Liver (tissue), 9 donors: ENCODE results near the gene ANTXR1. TPM values are rescaled to one million over a fixed set of nuclear protein-coding genes. Genes with fewer than 3 reads are reported as not detected.

ENCODE experiments used
- DNase-seq: peaks from one replicate; pipeline ENCODE4 v3.0.0-alpha.2; 2017; ENCODE audit warnings: low spot score
- H3K27ac ChIP-seq, 2 donors: one replicate each; pipeline ENCODE4 v1.7.0; 2013; ENCODE audit warnings: inconsistent platforms in 2 of 2, low read length in 2 of 2, control low read depth in 1 of 2, low read depth in 1 of 2, mild to moderate bottlenecking in 1 of 2
- H3K27me3 ChIP-seq, 4 donors: one replicate each; pipeline versions ENCODE4 v1.6.1 to v1.7.0; 2013; ENCODE audit warnings: low read length in 3 of 4, inconsistent platforms in 1 of 4, mild to moderate bottlenecking in 1 of 4, moderate library complexity in 1 of 4; ENCODE audit not compliant: control insufficient read depth in 4 of 4, insufficient read depth in 4 of 4
- H3K36me3 ChIP-seq, 4 donors: one replicate each; pipeline versions ENCODE4 v1.6.1 to v1.7.0; 2013; ENCODE audit warnings: low read length in 3 of 4, mild to moderate bottlenecking in 3 of 4, low read depth in 1 of 4, moderate library complexity in 1 of 4; ENCODE audit not compliant: control insufficient read depth in 4 of 4, insufficient read depth in 3 of 4
- H3K4me1 ChIP-seq, 4 donors: one replicate each; pipeline versions ENCODE4 v1.6.1 to v1.7.0; 2013; ENCODE audit warnings: low read length in 3 of 4, mild to moderate bottlenecking in 3 of 4, moderate library complexity in 1 of 4; ENCODE audit not compliant: control insufficient read depth in 4 of 4, insufficient read depth in 4 of 4
- H3K4me3 ChIP-seq, 3 donors: one replicate each; pipeline versions ENCODE4 v1.6.1 to v1.7.0; 2013; ENCODE audit warnings: low read length in 3 of 3, control low read depth in 1 of 3, low read depth in 1 of 3, mild to moderate bottlenecking in 1 of 3
- H3K9ac ChIP-seq, 2 donors: one replicate each; pipeline ENCODE4 v1.7.0; 2013; ENCODE audit warnings: low read length in 2 of 2, mild to moderate bottlenecking in 2 of 2, moderate library complexity in 2 of 2, control low read depth in 1 of 2, low read depth in 1 of 2
- H3K9me3 ChIP-seq, 4 donors: one replicate each; pipeline versions ENCODE4 v1.6.1 to v1.7.0; 2013; ENCODE audit warnings: low read length in 3 of 4; ENCODE audit not compliant: control insufficient read depth in 4 of 4
- EGR1 ChIP-seq, 2 donors: IDR thresholded peaks; 2 replicates each; pipeline ENCODE4 v1.6.1; 2016 to 2018; ENCODE audit warnings: antibody characterized with exemption in 2 of 2, low read depth in 2 of 2
- FOXA1 ChIP-seq: IDR thresholded peaks from 2 replicates; pipeline ENCODE4 v1.6.1; 2016; ENCODE audit warnings: antibody characterized with exemption
- FOXA2 ChIP-seq: IDR thresholded peaks from 2 replicates; pipeline ENCODE4 v1.6.1; 2016; ENCODE audit warnings: antibody characterized with exemption
- GABPA ChIP-seq, 2 donors: IDR thresholded peaks in 1 of 2; conservative IDR thresholded peaks in 1 of 2; 2 replicates each; pipeline ENCODE4 v1.6.1; 2016; ENCODE audit warnings: antibody characterized with exemption in 2 of 2, mild to moderate bottlenecking in 1 of 2, moderate library complexity in 1 of 2
- HNF4A ChIP-seq, 2 donors: conservative IDR thresholded peaks; 2 replicates each; pipeline ENCODE4 v1.6.1; 2016; ENCODE audit warnings: antibody characterized with exemption in 2 of 2, mild to moderate bottlenecking in 2 of 2
- HNF4G ChIP-seq: IDR thresholded peaks from 2 replicates; pipeline ENCODE4 v1.6.1; 2016; ENCODE audit warnings: antibody characterized with exemption
- JUND ChIP-seq, 2 donors: IDR thresholded peaks; 2 replicates each; pipeline ENCODE4 v1.6.1; 2016; ENCODE audit warnings: antibody characterized with exemption in 2 of 2
- NR2F2 ChIP-seq: IDR thresholded peaks from 2 replicates; pipeline ENCODE4 v1.6.1; 2016; ENCODE audit warnings: antibody characterized with exemption
- RAD21 ChIP-seq, 2 donors: IDR thresholded peaks; 2 replicates each; pipeline ENCODE4 v1.6.1; 2016; ENCODE audit warnings: antibody characterized with exemption in 2 of 2, mild to moderate bottlenecking in 2 of 2
- RXRA ChIP-seq, 2 donors: IDR thresholded peaks; 2 replicates each; pipeline ENCODE4 v1.6.1; 2017 to 2018; ENCODE audit warnings: antibody characterized with exemption in 2 of 2, mild to moderate bottlenecking in 1 of 2
- SP1 ChIP-seq: IDR thresholded peaks from 2 replicates; pipeline ENCODE4 v1.6.1; 2018; ENCODE audit warnings: antibody characterized with exemption, mild to moderate bottlenecking
- TAF1 ChIP-seq: conservative IDR thresholded peaks from 2 replicates; pipeline ENCODE4 v1.6.1; 2016; ENCODE audit warnings: antibody characterized with exemption, mild to moderate bottlenecking
- YY1 ChIP-seq: IDR thresholded peaks from 2 replicates; pipeline ENCODE4 v1.6.1; 2016; ENCODE audit warnings: antibody characterized with exemption, mild to moderate bottlenecking
- WGBS: extraction: QIAGEN DNeasy Blood & Tissue Kit; methylation state at CpG from one replicate; pipeline ENCODE4 v1.1.7; 2013; 5-methylcytosine and 5-hydroxymethylcytosine counted together
- polyA plus RNA-seq, 2 donors: library from polyadenylated mRNA; stranded (reverse) in 1 of 2; unstranded in 1 of 2; fragments of 200-250 nt in 1 of 2; fragments of >200 nt in 1 of 2; fragmentation: Nextera tagmentation in 1 of 2; extraction: Ambion mirVana in 1 of 2; gene quantifications; one replicate each; pipeline versions ENCODE4 v1.2.1 to v1.2.3, GENCODE V29; 2013 to 2015
- total RNA-seq, 2 donors: library from RNA; depleted of rRNA; stranded (reverse); fragments of >200 nt; gene quantifications; one replicate each; pipeline ENCODE4 v1.2.3, GENCODE V29; 2014
- TF ChIP-seq, protein P1 (sequence below): IDR thresholded peaks from 2 replicates; pipeline ENCODE4 v1.6.1; 2016; ENCODE audit warnings: antibody characterized with exemption
- TF ChIP-seq, protein P2 (sequence below): IDR thresholded peaks from 2 replicates; pipeline ENCODE4 v1.6.1; 2016; ENCODE audit warnings: antibody characterized with exemption
- TF ChIP-seq, protein P3 (sequence below): IDR thresholded peaks from 2 replicates; pipeline ENCODE4 v1.6.1; 2016; ENCODE audit warnings: antibody characterized with exemption
- TF ChIP-seq, protein P4 (sequence below): fragments of 150-350 bp; IDR thresholded peaks from 2 replicates; pipeline ENCODE4 v1.5.1; 2017; ENCODE audit warnings: improper control_type of control experiment, low read depth, low read length; ENCODE audit not compliant: missing input control
- donor health status: healthy.
- donor health status: healthy.
- donor health status: healthy.
- donor health status: healthy.
- donor health status: healthy.

ANTXR1 gene
- total and polyA plus RNA-seq, 4 donors: 0.60 to 3.6 (median 1.8) TPM

- Histone ChIP-seq H3K4me3 (no peak overlapping the region), H3K9ac (no peak overlapping the region), H3K27me3 (peaks cover 0 to 22% (median 1%) of the 10 kb centered on the region in 4 donors), H3K4me1 (peaks cover 2 to 11% (median 8%) of the 10 kb centered on the region in 4 donors), H3K9me3 (no peaks in the 10 kb centered on the region), H3K27ac (no peak overlapping the region), H3K36me3 (no peaks in the 10 kb centered on the region)
- no peak for DNase-seq
- 86% methylated on average over 3 of the region's 3 CpGs for WGBS
- TF ChIP-seq GABPA (IDR thresholded peaks at IDR 0.05 in 1 of 2, conservative IDR thresholded peaks at IDR 0.05 in 1 of 2) (no peak), SP1 (no peak), HNF4A (conservative IDR thresholded peaks at IDR 0.05) (no peak), RAD21 (IDR thresholded peaks at IDR 0.05) (no peak), YY1 (no peak), FOXA2 (no peak), TAF1 (no peak), JUND (IDR thresholded peaks at IDR 0.05) (no peak), NR2F2 (no peak), EGR1 (IDR thresholded peaks at IDR 0.05; ENCODE audit: low read depth in 2 of 2) (no peak), HNF4G (no peak)
- TF ChIP-seq, protein P1, sequence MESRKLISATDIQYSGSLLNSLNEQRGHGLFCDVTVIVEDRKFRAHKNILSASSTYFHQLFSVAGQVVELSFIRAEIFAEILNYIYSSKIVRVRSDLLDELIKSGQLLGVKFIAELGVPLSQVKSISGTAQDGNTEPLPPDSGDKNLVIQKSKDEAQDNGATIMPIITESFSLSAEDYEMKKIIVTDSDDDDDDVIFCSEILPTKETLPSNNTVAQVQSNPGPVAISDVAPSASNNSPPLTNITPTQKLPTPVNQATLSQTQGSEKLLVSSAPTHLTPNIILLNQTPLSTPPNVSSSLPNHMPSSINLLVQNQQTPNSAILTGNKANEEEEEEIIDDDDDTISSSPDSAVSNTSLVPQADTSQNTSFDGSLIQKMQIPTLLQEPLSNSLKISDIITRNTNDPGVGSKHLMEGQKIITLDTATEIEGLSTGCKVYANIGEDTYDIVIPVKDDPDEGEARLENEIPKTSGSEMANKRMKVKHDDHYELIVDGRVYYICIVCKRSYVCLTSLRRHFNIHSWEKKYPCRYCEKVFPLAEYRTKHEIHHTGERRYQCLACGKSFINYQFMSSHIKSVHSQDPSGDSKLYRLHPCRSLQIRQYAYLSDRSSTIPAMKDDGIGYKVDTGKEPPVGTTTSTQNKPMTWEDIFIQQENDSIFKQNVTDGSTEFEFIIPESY: no peak
- TF ChIP-seq, protein P2, sequence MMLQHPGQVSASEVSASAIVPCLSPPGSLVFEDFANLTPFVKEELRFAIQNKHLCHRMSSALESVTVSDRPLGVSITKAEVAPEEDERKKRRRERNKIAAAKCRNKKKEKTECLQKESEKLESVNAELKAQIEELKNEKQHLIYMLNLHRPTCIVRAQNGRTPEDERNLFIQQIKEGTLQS: no peak
Measured at GRCh38 chr2:69017835-69018234, 4.9 kb downstream of the ANTXR1 start.

DNA sequence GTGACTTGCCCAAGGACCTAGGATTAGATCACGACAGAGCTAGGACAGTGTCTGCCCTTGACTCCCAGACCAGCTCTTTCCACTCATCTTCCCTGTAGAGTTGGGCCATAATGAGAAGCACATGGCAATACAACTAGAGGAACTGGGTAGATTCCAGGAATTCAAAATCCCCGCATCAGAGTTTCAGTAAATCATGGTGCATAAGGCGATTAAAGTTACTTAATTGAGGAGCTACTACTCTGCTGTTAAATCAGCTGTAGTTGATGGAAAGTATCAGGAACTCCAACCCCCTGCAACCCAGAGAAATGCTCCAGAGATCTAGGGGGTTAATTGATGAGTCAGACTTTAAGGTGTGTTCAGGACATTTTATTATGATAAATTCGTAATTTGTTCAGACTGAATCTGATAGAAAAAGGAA, 5.7 kb downstream of the ANTXR1 start:
- no peak for TF ChIP-seq RXRA (IDR thresholded peaks at IDR 0.05)
- TF ChIP-seq, protein P3, sequence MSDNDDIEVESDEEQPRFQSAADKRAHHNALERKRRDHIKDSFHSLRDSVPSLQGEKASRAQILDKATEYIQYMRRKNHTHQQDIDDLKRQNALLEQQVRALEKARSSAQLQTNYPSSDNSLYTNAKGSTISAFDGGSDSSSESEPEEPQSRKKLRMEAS: no peak
- TF ChIP-seq TAF1: no peak
- TF ChIP-seq, protein P1: no peak
- no peak for TF ChIP-seq HNF4A (conservative IDR thresholded peaks at IDR 0.05)
- no peak for TF ChIP-seq FOXA1
- TF ChIP-seq, protein P4, sequence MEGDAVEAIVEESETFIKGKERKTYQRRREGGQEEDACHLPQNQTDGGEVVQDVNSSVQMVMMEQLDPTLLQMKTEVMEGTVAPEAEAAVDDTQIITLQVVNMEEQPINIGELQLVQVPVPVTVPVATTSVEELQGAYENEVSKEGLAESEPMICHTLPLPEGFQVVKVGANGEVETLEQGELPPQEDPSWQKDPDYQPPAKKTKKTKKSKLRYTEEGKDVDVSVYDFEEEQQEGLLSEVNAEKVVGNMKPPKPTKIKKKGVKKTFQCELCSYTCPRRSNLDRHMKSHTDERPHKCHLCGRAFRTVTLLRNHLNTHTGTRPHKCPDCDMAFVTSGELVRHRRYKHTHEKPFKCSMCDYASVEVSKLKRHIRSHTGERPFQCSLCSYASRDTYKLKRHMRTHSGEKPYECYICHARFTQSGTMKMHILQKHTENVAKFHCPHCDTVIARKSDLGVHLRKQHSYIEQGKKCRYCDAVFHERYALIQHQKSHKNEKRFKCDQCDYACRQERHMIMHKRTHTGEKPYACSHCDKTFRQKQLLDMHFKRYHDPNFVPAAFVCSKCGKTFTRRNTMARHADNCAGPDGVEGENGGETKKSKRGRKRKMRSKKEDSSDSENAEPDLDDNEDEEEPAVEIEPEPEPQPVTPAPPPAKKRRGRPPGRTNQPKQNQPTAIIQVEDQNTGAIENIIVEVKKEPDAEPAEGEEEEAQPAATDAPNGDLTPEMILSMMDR: no peak
- no peak for TF ChIP-seq GABPA (IDR thresholded peaks at IDR 0.05 in 1 of 2, conservative IDR thresholded peaks at IDR 0.05 in 1 of 2)
- TF ChIP-seq, protein P2: no peak
- TF ChIP-seq EGR1 (IDR thresholded peaks at IDR 0.05; ENCODE audit: low read depth in 2 of 2): no peak
- 86% methylated on average over 4 of the region's 4 CpGs for WGBS
- H3K4me1 ChIP-seq: peaks cover under 1 to 3% (median 2%) of the 10 kb centered on the region in 4 donors

More for the DNA sequence above, 5.7 kb downstream of the ANTXR1 start:
- Histone ChIP-seq H3K27me3 (peaks cover 0 to 22% (median 1%) of the 10 kb centered on the region in 4 donors), H3K9me3 (no peaks in the 10 kb centered on the region), H3K27ac (no peak overlapping the region), H3K9ac (no peak overlapping the region), H3K36me3 (no peaks in the 10 kb centered on the region), H3K4me3 (no peak overlapping the region)
- DNase-seq: no peak
